ENCODE measurements around the gene GABRR3.
A peak's percentile ranks its signal among the peaks of the same experiment; 100 is the strongest.

Gene GABRR3

GRCh38 chr3:97952280-97952679, 82.8 kb downstream of the GABRR3 start:
- Histone ChIP-seq H3K36me3 (replicated peaks) (peaks cover 59% of the 10 kb centered on the region), H3K4me3 (ENCODE audit: low read depth, low read length) (no peak overlapping the region), H3K27ac (no peak overlapping the region), H3K27me3 (replicated peaks) (no peaks in the 10 kb centered on the region)
- TF ChIP-seq, protein P1, sequence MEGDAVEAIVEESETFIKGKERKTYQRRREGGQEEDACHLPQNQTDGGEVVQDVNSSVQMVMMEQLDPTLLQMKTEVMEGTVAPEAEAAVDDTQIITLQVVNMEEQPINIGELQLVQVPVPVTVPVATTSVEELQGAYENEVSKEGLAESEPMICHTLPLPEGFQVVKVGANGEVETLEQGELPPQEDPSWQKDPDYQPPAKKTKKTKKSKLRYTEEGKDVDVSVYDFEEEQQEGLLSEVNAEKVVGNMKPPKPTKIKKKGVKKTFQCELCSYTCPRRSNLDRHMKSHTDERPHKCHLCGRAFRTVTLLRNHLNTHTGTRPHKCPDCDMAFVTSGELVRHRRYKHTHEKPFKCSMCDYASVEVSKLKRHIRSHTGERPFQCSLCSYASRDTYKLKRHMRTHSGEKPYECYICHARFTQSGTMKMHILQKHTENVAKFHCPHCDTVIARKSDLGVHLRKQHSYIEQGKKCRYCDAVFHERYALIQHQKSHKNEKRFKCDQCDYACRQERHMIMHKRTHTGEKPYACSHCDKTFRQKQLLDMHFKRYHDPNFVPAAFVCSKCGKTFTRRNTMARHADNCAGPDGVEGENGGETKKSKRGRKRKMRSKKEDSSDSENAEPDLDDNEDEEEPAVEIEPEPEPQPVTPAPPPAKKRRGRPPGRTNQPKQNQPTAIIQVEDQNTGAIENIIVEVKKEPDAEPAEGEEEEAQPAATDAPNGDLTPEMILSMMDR (IDR thresholded peaks at IDR 0.05; ENCODE audit: low read depth, low read length, missing control alignments), result no peak
- in situ Hi-C loops (cut with HindIII; ENCODE audit: low pct_ligation_motif_present, low sequenced_read_pairs), result no loop called here
- DNase-seq, result peak; percentile 13

DNA sequence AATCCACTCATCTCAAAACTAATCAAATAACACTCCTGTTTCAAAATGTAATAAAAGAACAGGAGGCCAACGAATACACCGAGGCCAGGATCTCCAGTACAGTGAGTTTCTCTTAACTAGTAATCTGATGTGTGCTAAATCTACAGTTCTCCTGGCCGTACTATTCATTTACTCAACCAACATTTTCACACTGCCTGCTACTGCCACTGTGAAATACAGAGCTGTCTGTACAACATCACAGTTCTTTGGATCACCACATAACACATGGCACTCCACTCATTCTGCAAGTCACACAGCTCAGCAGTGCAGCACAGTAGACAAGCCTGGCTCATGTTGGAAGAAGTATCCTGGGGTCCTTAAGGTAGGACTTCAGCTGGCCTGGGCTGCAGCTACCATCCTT, 84.8 kb downstream of the GABRR3 start:
- no peak for DNase-seq
- no peak overlapping the region for H3K27ac ChIP-seq
- peaks cover 66% of the 10 kb centered on the region for H3K36me3 ChIP-seq (replicated peaks)
- no peaks in the 10 kb centered on the region for H3K27me3 ChIP-seq (replicated peaks)
- no peak overlapping the region for H3K4me3 ChIP-seq (ENCODE audit: low read depth, low read length)
- in situ Hi-C loops (cut with HindIII; ENCODE audit: low pct_ligation_motif_present, low sequenced_read_pairs), result no loop called here
- TF ChIP-seq, protein P1 (IDR thresholded peaks at IDR 0.05; ENCODE audit: low read depth, low read length, missing control alignments), result no peak

DNA sequence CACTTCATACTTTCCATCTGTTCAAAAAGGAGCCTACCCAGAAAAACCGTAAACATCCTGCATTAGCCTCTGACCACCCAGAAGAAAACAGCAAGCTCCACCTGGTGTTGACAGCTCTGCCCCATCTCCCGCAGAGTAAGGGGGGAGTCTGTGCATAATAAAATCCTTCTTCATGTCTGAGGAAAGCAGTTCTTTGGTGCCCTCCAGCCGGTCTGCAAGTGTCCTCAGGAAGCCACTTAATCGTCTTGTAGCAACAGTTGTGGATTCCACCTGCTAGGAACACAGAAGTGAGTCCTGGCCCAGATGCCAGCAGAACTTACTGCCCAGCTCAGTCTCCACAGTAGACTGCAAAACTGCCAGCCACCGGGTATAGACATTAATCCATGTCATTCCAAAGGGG, 85.4 kb downstream of the GABRR3 start:
- H3K27me3 ChIP-seq (replicated peaks), result no peaks in the 10 kb centered on the region
- in situ Hi-C loops (cut with HindIII; ENCODE audit: low pct_ligation_motif_present, low sequenced_read_pairs), result no loop called here
- peaks cover 72% of the 10 kb centered on the region for H3K36me3 ChIP-seq (replicated peaks)
- no peak overlapping the region for H3K4me3 ChIP-seq (ENCODE audit: low read depth, low read length)
- no peak overlapping the region for H3K27ac ChIP-seq
- no peak for DNase-seq
- TF ChIP-seq, protein P1 (IDR thresholded peaks at IDR 0.05; ENCODE audit: low read depth, low read length, missing control alignments), result no peak

- H3K36me3 ChIP-seq (replicated peaks), result peaks cover 71% of the 10 kb centered on the region
- in situ Hi-C loops (cut with HindIII; ENCODE audit: low pct_ligation_motif_present, low sequenced_read_pairs), result no loop called here
These were observed 86.0 kb downstream of the GABRR3 start for GRCh38 chr3:97949110-97949485.

GRCh38 chr3:97948351-97949109, 86.6 kb downstream of the GABRR3 start:
- in situ Hi-C loops (cut with HindIII; ENCODE audit: low pct_ligation_motif_present, low sequenced_read_pairs), result no loop called here
- TF ChIP-seq, protein P1 (IDR thresholded peaks at IDR 0.05; ENCODE audit: low read depth, low read length, missing control alignments), result no peak
- no peak overlapping the region for H3K27ac ChIP-seq
- DNase-seq, result no peak
- no peak overlapping the region for H3K4me3 ChIP-seq (ENCODE audit: low read depth, low read length)
- peaks cover 66% of the 10 kb centered on the region for H3K36me3 ChIP-seq (replicated peaks)
- H3K27me3 ChIP-seq (replicated peaks), result no peaks in the 10 kb centered on the region

More at GRCh38 chr3:97949110-97949485, 86.0 kb downstream of the GABRR3 start:
- DNase-seq, result no peak
- Histone ChIP-seq H3K27me3 (replicated peaks) (no peaks in the 10 kb centered on the region), H3K27ac (no peak overlapping the region), H3K4me3 (ENCODE audit: low read depth, low read length) (no peak overlapping the region)
- TF ChIP-seq, protein P1 (IDR thresholded peaks at IDR 0.05; ENCODE audit: low read depth, low read length, missing control alignments), result no peak
